Embryonic facial prominence (tissue), 1 donor: ENCODE results near the gene JAKMIP1.
A peak's percentile ranks its signal among the peaks of the same experiment; 100 is the strongest.

Experiments used
- DNase-seq: peaks from one replicate; pipeline ENCODE4 v3.0.0-alpha.2; 2016; ENCODE audit errors: extremely low spot score

Gene JAKMIP1

GRCh38 chr4:6180841-6181631, 19.3 kb downstream of the JAKMIP1 start:
- DNase-seq, result no peak

- no peak for DNase-seq
These were observed 21.0 kb downstream of the JAKMIP1 start for GRCh38 chr4:6179362-6179761.

- no peak for DNase-seq
These were observed 21.6 kb downstream of the JAKMIP1 start for GRCh38 chr4:6178757-6179156.

- DNase-seq, result no peak
These were observed 22.7 kb downstream of the JAKMIP1 start for GRCh38 chr4:6177587-6178197.

- DNase-seq, result no peak
These were observed 24.9 kb downstream of the JAKMIP1 start for GRCh38 chr4:6175426-6175825.

- no peak for DNase-seq
These were observed 27.5 kb downstream of the JAKMIP1 start for GRCh38 chr4:6172927-6173200.

- no peak for DNase-seq
These were observed 28.0 kb downstream of the JAKMIP1 start for GRCh38 chr4:6172093-6172926.

GRCh38 chr4:6169239-6169638, 31.1 kb downstream of the JAKMIP1 start:
- no peak for DNase-seq

GRCh38 chr4:6165766-6166165, 34.6 kb downstream of the JAKMIP1 start:
- DNase-seq, result no peak

GRCh38 chr4:6162885-6163284, 37.5 kb downstream of the JAKMIP1 start:
- DNase-seq, result peak; percentile 7

- DNase-seq, result no peak
These were observed 38.4 kb downstream of the JAKMIP1 start for GRCh38 chr4:6161921-6162464.

GRCh38 chr4:6160536-6160935, 39.8 kb downstream of the JAKMIP1 start:
- DNase-seq, result no peak

- no peak for DNase-seq
These were observed 42.4 kb downstream of the JAKMIP1 start for GRCh38 chr4:6157926-6158325.

- DNase-seq, result no peak
These were observed 44.2 kb downstream of the JAKMIP1 start for GRCh38 chr4:6155996-6156750.

GRCh38 chr4:6154875-6155274, 45.5 kb downstream of the JAKMIP1 start:
- no peak for DNase-seq

GRCh38 chr4:6153874-6154273, 46.5 kb downstream of the JAKMIP1 start:
- no peak for DNase-seq

GRCh38 chr4:6152869-6153705, 47.3 kb downstream of the JAKMIP1 start:
- no peak for DNase-seq

GRCh38 chr4:6150046-6150735, 50.2 kb downstream of the JAKMIP1 start:
- no peak for DNase-seq

GRCh38 chr4:6148506-6149205, 51.7 kb downstream of the JAKMIP1 start:
- DNase-seq, result no peak

GRCh38 chr4:6147441-6147840, 52.9 kb downstream of the JAKMIP1 start:
- DNase-seq, result no peak
